Medulla oblongata (tissue), 1 donor: ENCODE data around the gene TIMELESS.
"Not testable (repeated sequence)": the region's sequence is repeated elsewhere in the genome, so short reads cannot be mapped to it uniquely, and the experiment has no call there.

Experiments
- DNase-seq: peaks from one replicate; pipeline ENCODE4 v3.0.0-alpha.2; 2015; ENCODE audit errors: extremely low spot score

Gene TIMELESS

GRCh38 chr12:56448860-56449621 lies at the start of gene TIMELESS:
TSS of gene TIMELESS (minus strand) at chr12:56449426. CDS start at chr12:56434170, 15,256 bp downstream.
- DNase-seq = peak; percentile 96

GRCh38 chr12:56498126-56498902 lies 49.1 kb upstream of the TIMELESS start:
- not testable (repeated sequence) for DNase-seq

GRCh38 chr12:56496704-56497103 lies 47.5 kb upstream of the TIMELESS start:
- peak; percentile 31 for DNase-seq

- not testable (repeated sequence) for DNase-seq
Measured at GRCh38 chr12:56494481-56494880, 45.3 kb upstream of the TIMELESS start.

- not testable (repeated sequence) for DNase-seq
Measured at GRCh38 chr12:56494106-56494415, 44.8 kb upstream of the TIMELESS start.

- not testable (repeated sequence) for DNase-seq
Measured at GRCh38 chr12:56493409-56494105, 44.3 kb upstream of the TIMELESS start.

GRCh38 chr12:56490360-56490759 lies 41.1 kb upstream of the TIMELESS start:
- DNase-seq = no peak

GRCh38 chr12:56488041-56488955 lies 39.1 kb upstream of the TIMELESS start, which contains the start of gene GLS2:
TSS of gene GLS2 (minus strand) at chr12:56488161. CDS start at chr12:56488118, 43 bp downstream.
- peak; percentile 89 for DNase-seq

- DNase-seq = no peak
Measured at GRCh38 chr12:56487448-56488040, 38.3 kb upstream of the TIMELESS start.

GRCh38 chr12:56486694-56487093 lies 37.5 kb upstream of the TIMELESS start:
- DNase-seq = no peak

GRCh38 chr12:56484566-56484965 lies 35.3 kb upstream of the TIMELESS start:
- no peak for DNase-seq

- no peak for DNase-seq
Measured at GRCh38 chr12:56479625-56480024, 30.4 kb upstream of the TIMELESS start.

GRCh38 chr12:56477521-56478225 lies 28.4 kb upstream of the TIMELESS start:
- no peak for DNase-seq

- no peak for DNase-seq
Measured at GRCh38 chr12:56476972-56477432, 27.8 kb upstream of the TIMELESS start.

GRCh38 chr12:56476143-56476542 lies 26.9 kb upstream of the TIMELESS start:
- DNase-seq = no peak

- no peak for DNase-seq
Measured at GRCh38 chr12:56474389-56474788, 25.2 kb upstream of the TIMELESS start.

- no peak for DNase-seq
Measured at GRCh38 chr12:56469007-56469930, 20.0 kb upstream of the TIMELESS start.

GRCh38 chr12:56468216-56469006 lies 19.2 kb upstream of the TIMELESS start, which contains the start of gene SPRYD4:
TSS of gene SPRYD4 (plus strand) at chr12:56468578. CDS start at chr12:56468592, 14 bp downstream.
- DNase-seq = peak; percentile 96
